NCI-H524 treated with DMSO at 0.1 percent for 48 hours (cell line): ENCODE measurements around the gene PCDHB1.

ENCODE experiments used
- DNase-seq: peaks from one replicate; lab custom pipeline; 2025; lab: John Stamatoyannopoulos, UW

The PCDHB1 gene

GRCh38 chr5:141050622-141051520, at the start of gene PCDHB1:
Gene PCDHB1, plus strand, starts transcription at chr5:141051374. Its CDS starts 97 bp downstream, at chr5:141051471.
- DNase-seq = peak; percentile 43

- no peak for DNase-seq
These were observed 49.7 kb upstream of the PCDHB1 start for GRCh38 chr5:141001446-141001843.

GRCh38 chr5:141001844-141002604, 49.1 kb upstream of the PCDHB1 start:
- no peak for DNase-seq

GRCh38 chr5:141002605-141002965, 48.6 kb upstream of the PCDHB1 start:
- no peak for DNase-seq

GRCh38 chr5:141003031-141003430, 48.1 kb upstream of the PCDHB1 start:
- DNase-seq = no peak

- DNase-seq = no peak
These were observed 47.2 kb upstream of the PCDHB1 start for GRCh38 chr5:141003791-141004611.

GRCh38 chr5:141007791-141008190, 43.4 kb upstream of the PCDHB1 start:
- no peak for DNase-seq

GRCh38 chr5:141010047-141010793, 41.0 kb upstream of the PCDHB1 start:
- DNase-seq = no peak

- no peak for DNase-seq
These were observed 33.2 kb upstream of the PCDHB1 start for GRCh38 chr5:141017943-141018342.

GRCh38 chr5:141022384-141022783, 28.8 kb upstream of the PCDHB1 start:
- no peak for DNase-seq

GRCh38 chr5:141031006-141031405, 20.2 kb upstream of the PCDHB1 start:
- DNase-seq = no peak

- DNase-seq = no peak
These were observed 18.5 kb upstream of the PCDHB1 start for GRCh38 chr5:141032626-141033025.

GRCh38 chr5:141039061-141039460, 12.1 kb upstream of the PCDHB1 start:
- DNase-seq = no peak

GRCh38 chr5:141039517-141039916, 11.7 kb upstream of the PCDHB1 start:
- DNase-seq = no peak

GRCh38 chr5:141040093-141040770, 10.9 kb upstream of the PCDHB1 start:
- peak; percentile 77 for DNase-seq

- DNase-seq = peak; percentile 89
These were observed 10.3 kb upstream of the PCDHB1 start for GRCh38 chr5:141040771-141041426.

GRCh38 chr5:141041427-141041785, 9.8 kb upstream of the PCDHB1 start:
- DNase-seq = no peak

GRCh38 chr5:141042555-141042954, 8.6 kb upstream of the PCDHB1 start:
- peak; percentile 88 for DNase-seq

- DNase-seq = no peak
These were observed 320 bp downstream of the PCDHB1 start for GRCh38 chr5:141051521-141051866.

GRCh38 chr5:141077826-141078225, 26.7 kb downstream of the PCDHB1 start:
- no peak for DNase-seq

- no peak for DNase-seq
These were observed 31.1 kb downstream of the PCDHB1 start for GRCh38 chr5:141082228-141082627.
